SK-N-SH (cell line): ENCODE measurements around the gene ARHGAP45. TPM values are rescaled to one million over a fixed set of nuclear protein-coding genes. Genes with fewer than 3 reads are reported as not detected.

Experiments
- CTCF ChIA-PET: fragments of 300-600, 350-600 bp; formaldehyde crosslinking; extraction: SDS; loops from one replicate; lab custom pipeline; 2021; lab: Yijun Ruan, JAX
- POLR2A ChIA-PET: fragments of 350-600 bp; sonication (Branson Sonifier 250); formaldehyde crosslinking; extraction: SDS; loops from one replicate; lab custom pipeline; 2020; ENCODE audit warnings: antibody characterized with exemption, inconsistent platforms; lab: Yijun Ruan, JAX
- DNase-seq: peaks from one replicate; pipeline ENCODE4 v3.0.0; 2012
- H2AFZ ChIP-seq: fragments of 200-600 bp; sonication (generic); 2 replicates; pipeline ENCODE4 v1.8.1; 2016; ENCODE audit warnings: antibody characterized with exemption, mild to moderate bottlenecking, low read depth
- H3F3A ChIP-seq: fragments of 200-600 bp; sonication (generic); replicated peaks from 2 replicates; pipeline ENCODE3; 2016; ENCODE audit warnings: antibody characterized with exemption, mild to moderate bottlenecking; ENCODE audit not compliant: insufficient read depth
- H3K27ac ChIP-seq, 2 experiments: fragments of 200-500 bp in 1 of 2; fragments of 200-600 bp in 1 of 2; sonication (Bioruptor generic) in 1 of 2; sonication (generic), shearing (Covaris generic) in 1 of 2; 2 replicates each; pipeline versions ENCODE4 v1.5.1 to v1.6.1; 2014 to 2016; ENCODE audit warnings: low read depth in 2 of 2, inconsistent platforms in 1 of 2, low read length in 1 of 2, mild to moderate bottlenecking in 1 of 2, mixed read lengths in 1 of 2
- H3K27me3 ChIP-seq: fragments of 200-600 bp; sonication (generic), shearing (Covaris generic); 2 replicates; pipeline ENCODE4 v1.6.1; 2016; ENCODE audit warnings: mixed run types; ENCODE audit not compliant: insufficient read depth
- H3K36me3 ChIP-seq, 2 experiments: fragments of 200-500 bp in 1 of 2; fragments of 200-600 bp in 1 of 2; sonication (Bioruptor generic) in 1 of 2; sonication (generic) in 1 of 2; replicated peaks in 1 of 2; 2 replicates each; pipeline versions ENCODE3 to v1.5.1; 2014 to 2016; ENCODE audit warnings: low read length in 1 of 2, mild to moderate bottlenecking in 1 of 2; ENCODE audit not compliant: insufficient read depth in 2 of 2, control insufficient read depth in 1 of 2
- H3K4me1 ChIP-seq, 2 experiments: fragments of 200-500 bp in 1 of 2; fragments of 200-600 bp in 1 of 2; sonication (Bioruptor generic) in 1 of 2; sonication (generic), shearing (Covaris generic) in 1 of 2; 2 replicates each; pipeline versions ENCODE4 v1.5.1 to v1.6.1; 2014 to 2016; ENCODE audit warnings: low read depth in 1 of 2, low read length in 1 of 2, mixed run types in 1 of 2; ENCODE audit not compliant: insufficient read depth in 2 of 2, control insufficient read depth in 1 of 2
- H3K4me2 ChIP-seq: fragments of 200-600 bp; sonication (generic), shearing (Covaris generic); 2 replicates; pipeline ENCODE4 v1.6.1; 2017; ENCODE audit warnings: mixed run types
- H3K4me3 ChIP-seq, 2 experiments: fragments of 200-500 bp in 1 of 2; fragments of 200-600 bp in 1 of 2; sonication (Bioruptor generic) in 1 of 2; sonication (generic), shearing (Covaris generic) in 1 of 2; 2 replicates each; pipeline versions ENCODE4 v1.5.1 to v1.8.1; 2014 to 2016; ENCODE audit warnings: low read depth in 2 of 2, inconsistent platforms in 1 of 2, low read length in 1 of 2, mild to moderate bottlenecking in 1 of 2, mixed read lengths in 1 of 2, moderate library complexity in 1 of 2
- H3K79me2 ChIP-seq: fragments of 200-600 bp; sonication (generic); 2 replicates; pipeline ENCODE4 v1.8.1; 2017; ENCODE audit warnings: mild to moderate bottlenecking; ENCODE audit not compliant: insufficient read depth
- H3K9ac ChIP-seq: fragments of 200-600 bp; sonication (generic); 2 replicates; pipeline ENCODE4 v1.6.1; 2017; ENCODE audit warnings: mixed run types
- H3K9me2 ChIP-seq: fragments of 200-600 bp; sonication (generic); 2 replicates; pipeline ENCODE4 v1.6.1; 2017; ENCODE audit warnings: mixed run types
- H3K9me3 ChIP-seq: fragments of 200-600 bp; sonication (generic); 2 replicates; pipeline ENCODE4 v1.6.1; 2017; ENCODE audit warnings: mixed run types, mild to moderate bottlenecking, moderate library complexity
- H4K20me1 ChIP-seq: fragments of 200-600 bp; sonication (generic); 2 replicates; pipeline ENCODE4 v1.6.1; 2017; ENCODE audit warnings: mild to moderate bottlenecking, mixed run types; ENCODE audit not compliant: insufficient read depth
- CHD2 ChIP-seq: fragments of 150-350 bp; IDR thresholded peaks from 2 replicates; pipeline ENCODE4 v1.6.1; 2018; ENCODE audit warnings: low read length; ENCODE audit not compliant: partially characterized antibody
- ELF1 ChIP-seq: IDR thresholded peaks from 2 replicates; pipeline ENCODE4 v1.4.0; 2012
- EZH2phosphoT487 ChIP-seq: fragments of 200-600 bp; sonication (generic); IDR thresholded peaks from 2 replicates; pipeline ENCODE4 v1.6.1; 2017; ENCODE audit warnings: low read depth, mixed run types, mild to moderate bottlenecking, antibody characterized with exemption, moderate library complexity, borderline replicate concordance
- FOXM1 ChIP-seq: IDR thresholded peaks from 2 replicates; pipeline ENCODE4 v1.4.0; 2012; ENCODE audit warnings: low read depth, mild to moderate bottlenecking
- GATA2 ChIP-seq: sonication (generic); formaldehyde crosslinking; IDR thresholded peaks from 2 replicates; pipeline ENCODE4 v1.5.0; 2020; ENCODE audit warnings: mild to moderate bottlenecking, missing genetic modification reagents
- MEF2A ChIP-seq: IDR thresholded peaks from 2 replicates; pipeline ENCODE4 v1.4.0; 2012; ENCODE audit warnings: low read depth, borderline replicate concordance
- MXI1 ChIP-seq: IDR thresholded peaks from 2 replicates; pipeline ENCODE4 v1.6.1; 2012; ENCODE audit warnings: mild to moderate bottlenecking, low read depth, low read length, improper control_type of control experiment
- NFIC ChIP-seq: IDR thresholded peaks from 2 replicates; pipeline ENCODE4 v1.4.0; 2012; ENCODE audit warnings: borderline replicate concordance
- NRF1 ChIP-seq: IDR thresholded peaks from 2 replicates; pipeline ENCODE4 v1.6.1; 2012; ENCODE audit warnings: low read depth, mild to moderate bottlenecking, low read length
- POLR2AphosphoS5 ChIP-seq: IDR thresholded peaks from 2 replicates; pipeline ENCODE4 v1.6.1; 2012; ENCODE audit warnings: low read depth, low read length
- RAD21 ChIP-seq: IDR thresholded peaks from 2 replicates; pipeline ENCODE4 v1.6.1; 2012; ENCODE audit warnings: mild to moderate bottlenecking, low read length
- RCOR1 ChIP-seq: fragments of 150-350 bp; IDR thresholded peaks from 2 replicates; pipeline ENCODE4 v1.6.1; 2017; ENCODE audit warnings: antibody characterized with exemption, low read length
- RFX5 ChIP-seq: IDR thresholded peaks from 2 replicates; pipeline ENCODE4 v1.6.1; 2012; ENCODE audit warnings: mild to moderate bottlenecking, improper control_type of control experiment, low read length
- SIN3A ChIP-seq: IDR thresholded peaks from 2 replicates; pipeline ENCODE4 v1.6.1; 2012; ENCODE audit warnings: low read depth, mild to moderate bottlenecking, low read length, moderate library complexity, borderline replicate concordance
- TCF12 ChIP-seq: IDR thresholded peaks from 2 replicates; pipeline ENCODE4 v1.4.0; 2012
- WGBS: methylation state at CpG from one replicate; pipeline ENCODE4 v1.1.6; 2017; ENCODE audit warnings: low lambda C conversion rate; 5-methylcytosine and 5-hydroxymethylcytosine counted together
- polyA plus RNA-seq, 3 experiments: library from polyadenylated mRNA; depleted of rRNA; stranded (reverse); fragments of >200 nt; gene quantifications; 2 replicates each; pipeline ENCODE4 v1.2.3, GENCODE V29; 2012
- TF ChIP-seq, protein P1 (sequence below): IDR thresholded peaks from 2 replicates; pipeline ENCODE4 v1.4.0; 2012; ENCODE audit warnings: low read depth
- TF ChIP-seq, protein P2 (sequence below): IDR thresholded peaks from 2 replicates; pipeline ENCODE4 v1.6.1; 2012; ENCODE audit warnings: mild to moderate bottlenecking, low read depth, low read length, moderate library complexity

ARHGAP45 gene
- polyA plus RNA-seq, 1 of the 3 experiments (the other 2 are of a cell fraction), result 4.2 TPM

DNA sequence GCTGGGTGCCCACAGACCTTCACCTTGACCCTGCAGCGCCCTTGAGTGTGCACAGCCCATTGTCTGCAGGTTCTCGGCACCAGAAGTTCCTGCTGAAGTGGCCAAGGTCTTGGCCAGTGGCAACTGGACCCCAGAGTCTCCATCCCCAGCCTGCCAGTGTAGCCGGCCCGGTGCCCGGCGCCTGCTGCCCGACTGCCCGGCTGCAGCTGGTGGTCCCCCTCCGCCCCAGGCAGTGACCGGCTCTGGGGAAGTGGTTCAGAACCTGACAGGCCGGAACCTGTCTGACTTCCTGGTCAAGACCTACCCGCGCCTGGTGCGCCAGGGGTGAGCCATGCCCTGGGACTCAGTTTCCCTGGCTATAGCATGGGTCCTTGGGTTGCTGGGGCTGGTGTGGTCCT is 11.9 kb upstream of the ARHGAP45 start:
- POLR2A ChIA-PET, result no interaction called here
- 100% methylated on average over 3 of the region's 14 CpGs for WGBS
- no peak overlapping the region for H3K4me3 ChIP-seq

DNA sequence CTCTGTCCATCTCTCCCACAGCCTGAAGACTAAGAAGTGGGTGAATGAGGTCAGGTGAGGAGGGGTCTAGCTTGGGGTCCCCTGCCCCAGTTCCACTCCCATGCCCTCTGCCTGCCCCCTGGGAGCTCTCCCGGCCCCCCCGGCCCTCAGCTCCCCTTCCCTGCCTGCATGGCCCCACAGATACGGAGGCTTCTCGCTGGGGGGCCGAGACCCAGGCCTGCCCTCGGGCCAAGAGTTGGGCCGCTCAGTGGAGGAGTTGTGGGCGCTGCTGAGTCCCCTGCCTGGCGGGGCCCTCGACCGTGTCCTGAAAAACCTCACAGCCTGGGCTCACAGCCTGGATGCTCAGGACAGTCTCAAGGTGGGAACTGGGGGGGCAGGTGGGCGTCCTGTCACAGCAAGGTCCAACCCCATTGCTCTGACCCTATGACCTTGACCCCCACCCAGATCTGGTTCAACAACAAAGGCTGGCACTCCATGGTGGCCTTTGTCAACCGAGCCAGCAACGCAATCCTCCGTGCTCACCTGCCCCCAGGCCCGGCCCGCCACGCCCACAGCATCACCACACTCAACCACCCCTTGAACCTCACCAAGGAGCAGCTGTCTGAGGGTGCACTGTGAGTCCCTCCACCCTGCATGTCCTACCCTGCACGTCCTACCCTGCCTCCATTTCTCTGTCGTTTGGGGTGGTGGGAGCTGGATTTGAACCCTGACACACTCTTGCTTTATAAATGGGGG is 10.9 kb upstream of the ARHGAP45 start:
- no peak for DNase-seq
- Histone ChIP-seq H3K9me2 (no peaks in the 10 kb centered on the region), H3K9ac (no peak overlapping the region), H3K4me3 (no peak overlapping the region), H3K79me2 (no peaks in the 10 kb centered on the region), H3F3A (no peaks in the 10 kb centered on the region), H3K36me3 (no peaks in the 10 kb centered on the region), H2AFZ (no peak overlapping the region), H3K4me1 (no peaks in the 10 kb centered on the region), H3K4me2 (no peak overlapping the region), H3K27me3 (no peaks in the 10 kb centered on the region), H4K20me1 (no peaks in the 10 kb centered on the region), H3K27ac (no peak overlapping the region), H3K9me3 (peaks cover 11% of the 10 kb centered on the region; the same call in 1 of the 2 replicates)
- 89% methylated on average over 7 of the region's 20 CpGs for WGBS
- POLR2A ChIA-PET, result interaction anchor here (0.6 kb wide), 1 partner anchor 179 kb away, joined by 3 read pairs; no protein-coding TSS in a partner anchor
- CTCF ChIA-PET, result interaction anchor here (0.8 kb wide), 1 partner anchor 9 kb away, joined by 5 read pairs; no protein-coding TSS in a partner anchor
- no peak for TF ChIP-seq RCOR1
- TF ChIP-seq MEF2A, result no peak
- TF ChIP-seq RAD21, result no peak
- TF ChIP-seq RFX5, result no peak
- no peak for TF ChIP-seq FOXM1
- TF ChIP-seq POLR2AphosphoS5, result no peak
- no peak for TF ChIP-seq SIN3A
- TF ChIP-seq NFIC, result no peak
- no peak for TF ChIP-seq MXI1
- no peak for TF ChIP-seq NRF1
- TF ChIP-seq ELF1, result no peak
- TF ChIP-seq, protein P1, sequence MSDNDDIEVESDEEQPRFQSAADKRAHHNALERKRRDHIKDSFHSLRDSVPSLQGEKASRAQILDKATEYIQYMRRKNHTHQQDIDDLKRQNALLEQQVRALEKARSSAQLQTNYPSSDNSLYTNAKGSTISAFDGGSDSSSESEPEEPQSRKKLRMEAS, result no peak
- TF ChIP-seq GATA2 (CRISPR knock-in tag), result no peak
- no peak for TF ChIP-seq TCF12
- TF ChIP-seq, protein P2, sequence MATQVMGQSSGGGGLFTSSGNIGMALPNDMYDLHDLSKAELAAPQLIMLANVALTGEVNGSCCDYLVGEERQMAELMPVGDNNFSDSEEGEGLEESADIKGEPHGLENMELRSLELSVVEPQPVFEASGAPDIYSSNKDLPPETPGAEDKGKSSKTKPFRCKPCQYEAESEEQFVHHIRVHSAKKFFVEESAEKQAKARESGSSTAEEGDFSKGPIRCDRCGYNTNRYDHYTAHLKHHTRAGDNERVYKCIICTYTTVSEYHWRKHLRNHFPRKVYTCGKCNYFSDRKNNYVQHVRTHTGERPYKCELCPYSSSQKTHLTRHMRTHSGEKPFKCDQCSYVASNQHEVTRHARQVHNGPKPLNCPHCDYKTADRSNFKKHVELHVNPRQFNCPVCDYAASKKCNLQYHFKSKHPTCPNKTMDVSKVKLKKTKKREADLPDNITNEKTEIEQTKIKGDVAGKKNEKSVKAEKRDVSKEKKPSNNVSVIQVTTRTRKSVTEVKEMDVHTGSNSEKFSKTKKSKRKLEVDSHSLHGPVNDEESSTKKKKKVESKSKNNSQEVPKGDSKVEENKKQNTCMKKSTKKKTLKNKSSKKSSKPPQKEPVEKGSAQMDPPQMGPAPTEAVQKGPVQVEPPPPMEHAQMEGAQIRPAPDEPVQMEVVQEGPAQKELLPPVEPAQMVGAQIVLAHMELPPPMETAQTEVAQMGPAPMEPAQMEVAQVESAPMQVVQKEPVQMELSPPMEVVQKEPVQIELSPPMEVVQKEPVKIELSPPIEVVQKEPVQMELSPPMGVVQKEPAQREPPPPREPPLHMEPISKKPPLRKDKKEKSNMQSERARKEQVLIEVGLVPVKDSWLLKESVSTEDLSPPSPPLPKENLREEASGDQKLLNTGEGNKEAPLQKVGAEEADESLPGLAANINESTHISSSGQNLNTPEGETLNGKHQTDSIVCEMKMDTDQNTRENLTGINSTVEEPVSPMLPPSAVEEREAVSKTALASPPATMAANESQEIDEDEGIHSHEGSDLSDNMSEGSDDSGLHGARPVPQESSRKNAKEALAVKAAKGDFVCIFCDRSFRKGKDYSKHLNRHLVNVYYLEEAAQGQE, result no peak
- TF ChIP-seq EZH2phosphoT487, result no peak
- TF ChIP-seq CHD2, result no peak

More for the DNA sequence above, 11.9 kb upstream of the ARHGAP45 start:
- H3K27ac ChIP-seq, result no peak overlapping the region
- H2AFZ ChIP-seq, result no peak overlapping the region
- peaks cover 11% of the 10 kb centered on the region; the same call in 1 of the 2 replicates for H3K9me3 ChIP-seq
- no peaks in the 10 kb centered on the region for H3K4me1 ChIP-seq
- no peaks in the 10 kb centered on the region for H3K79me2 ChIP-seq
- no peak for TF ChIP-seq NFIC
- no peak for TF ChIP-seq TCF12
- no peak for TF ChIP-seq POLR2AphosphoS5
- TF ChIP-seq SIN3A, result no peak
- no peaks in the 10 kb centered on the region for H3K27me3 ChIP-seq
- H3K4me2 ChIP-seq, result no peak overlapping the region
- no peaks in the 10 kb centered on the region for H4K20me1 ChIP-seq
- H3K9me2 ChIP-seq, result no peaks in the 10 kb centered on the region
- H3K36me3 ChIP-seq, result no peaks in the 10 kb centered on the region
- no peak for DNase-seq
- CTCF ChIA-PET, result no interaction called here
- no peak overlapping the region for H3K9ac ChIP-seq
- H3F3A ChIP-seq, result peaks cover 4% of the 10 kb centered on the region
